Epithelial cell of esophagus (primary cell): ENCODE results near the gene GLT6D1.
"Not testable (repeated sequence)": the region's sequence is repeated elsewhere in the genome, so short reads cannot be mapped to it uniquely, and the experiment has no call there.

Experiments used
- DNase-seq: peaks from one replicate; pipeline ENCODE4 v3.0.0; 2010; ENCODE audit warnings: low read depth
- H3K4me3 ChIP-seq: 2 replicates; pipeline ENCODE4 v1.5.1; 2011; ENCODE audit warnings: mild to moderate bottlenecking, low read length, control low read depth
- CTCF ChIP-seq: IDR thresholded peaks from 2 replicates; pipeline ENCODE4 v1.5.1; 2011; ENCODE audit warnings: low read depth, mild to moderate bottlenecking, low read length, control low read depth, inconsistent platforms; ENCODE audit not compliant: insufficient read depth; ENCODE audit errors: missing control alignments

Gene GLT6D1

GRCh38 chr9:135670721-135671590 lies 31.6 kb upstream of the GLT6D1 start:
- no peak for DNase-seq
- TF ChIP-seq CTCF: no peak
- H3K4me3 ChIP-seq: no peak overlapping the region

- no peak overlapping the region for H3K4me3 ChIP-seq
- no peak for TF ChIP-seq CTCF
- no peak for DNase-seq
Measured at GRCh38 chr9:135669616-135670285, 30.4 kb upstream of the GLT6D1 start.

- not testable (repeated sequence) for DNase-seq, H3K4me3 ChIP-seq
Measured at GRCh38 chr9:135669018-135669417, 29.7 kb upstream of the GLT6D1 start.

- TF ChIP-seq CTCF: no peak
- DNase-seq: no peak
- H3K4me3 ChIP-seq: no peak overlapping the region
Measured at GRCh38 chr9:135667463-135668001, 28.2 kb upstream of the GLT6D1 start.

DNA sequence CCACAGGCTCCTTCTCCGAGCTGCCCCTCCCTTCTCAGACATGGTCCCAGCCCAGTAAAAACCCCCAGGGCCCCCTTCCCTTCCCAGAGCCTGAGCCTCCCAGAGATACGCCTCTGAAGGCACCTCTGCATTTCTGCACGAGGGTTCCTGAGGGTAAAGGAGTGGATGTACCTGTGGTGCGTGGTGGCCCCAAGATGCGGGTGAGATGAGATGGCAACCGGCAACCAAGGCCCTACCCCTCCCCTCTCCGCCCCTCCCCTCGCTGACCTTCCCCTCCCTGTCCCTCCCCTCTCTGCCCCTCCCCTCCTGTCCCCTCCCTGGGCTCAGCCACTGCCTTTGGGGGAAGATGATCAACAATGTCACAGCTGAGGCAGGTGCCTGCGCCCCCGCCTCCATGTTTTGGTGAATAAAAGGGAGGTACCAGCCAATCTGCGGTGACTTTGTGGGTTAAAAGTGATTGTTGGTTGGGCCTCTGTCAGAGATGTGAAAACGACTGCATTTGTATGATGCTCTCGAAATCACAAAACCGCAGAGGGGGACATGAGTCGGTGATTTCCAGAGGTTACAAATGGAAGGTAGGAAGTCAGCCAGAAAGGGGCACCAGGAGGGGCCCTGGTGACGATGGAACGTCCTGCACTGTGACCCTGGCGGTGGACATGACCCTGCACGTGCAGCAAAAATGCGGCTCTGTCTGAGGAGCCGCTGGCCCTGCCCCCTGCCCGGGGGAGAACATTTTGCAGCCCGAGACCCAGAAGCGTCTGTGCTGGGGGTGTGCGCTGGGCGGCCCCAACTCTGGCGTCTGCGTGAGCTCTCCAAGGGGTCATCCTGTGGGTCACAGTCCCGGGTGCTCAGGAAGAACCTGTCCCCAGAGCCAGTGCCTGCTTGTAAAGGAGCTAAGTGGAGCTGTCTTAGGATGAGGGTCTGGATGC lies 27.5 kb upstream of the GLT6D1 start:
- no peak overlapping the region for H3K4me3 ChIP-seq
- TF ChIP-seq CTCF: no peak
- DNase-seq: no peak

DNA sequence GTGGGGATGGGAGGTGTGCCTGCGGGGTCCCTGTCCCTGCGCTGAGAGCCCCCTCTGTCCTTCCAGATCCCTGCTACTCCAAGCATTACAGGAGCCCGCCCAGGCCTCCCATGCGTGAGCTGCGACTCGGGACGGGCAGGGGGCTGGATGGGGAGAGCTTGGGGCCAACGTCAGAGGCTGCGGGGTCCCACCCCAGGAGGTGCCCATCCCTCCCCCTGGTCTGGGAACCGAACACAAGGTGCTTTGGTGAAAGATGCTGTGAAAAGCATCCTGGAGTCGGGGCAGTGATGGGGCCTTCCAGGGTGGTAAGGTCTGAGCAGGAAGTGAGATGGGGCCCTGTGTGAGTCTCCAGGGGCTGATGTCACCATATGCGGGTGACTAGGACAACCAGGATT lies 26.5 kb upstream of the GLT6D1 start:
- no peak overlapping the region for H3K4me3 ChIP-seq
- TF ChIP-seq CTCF: no peak
- no peak for DNase-seq
